Measurements from ENCODE around the gene GNGT2. TPM values are rescaled to one million over a fixed set of nuclear protein-coding genes. Genes with fewer than 3 reads are reported as not detected.
A peak's percentile ranks its signal among the peaks of the same experiment; 100 is the strongest.

GNGT2 gene
- under 1 TPM in 2 of 3 donors, not detected in 1; 0.48 to 0.66 TPM for total RNA-seq

DNA sequence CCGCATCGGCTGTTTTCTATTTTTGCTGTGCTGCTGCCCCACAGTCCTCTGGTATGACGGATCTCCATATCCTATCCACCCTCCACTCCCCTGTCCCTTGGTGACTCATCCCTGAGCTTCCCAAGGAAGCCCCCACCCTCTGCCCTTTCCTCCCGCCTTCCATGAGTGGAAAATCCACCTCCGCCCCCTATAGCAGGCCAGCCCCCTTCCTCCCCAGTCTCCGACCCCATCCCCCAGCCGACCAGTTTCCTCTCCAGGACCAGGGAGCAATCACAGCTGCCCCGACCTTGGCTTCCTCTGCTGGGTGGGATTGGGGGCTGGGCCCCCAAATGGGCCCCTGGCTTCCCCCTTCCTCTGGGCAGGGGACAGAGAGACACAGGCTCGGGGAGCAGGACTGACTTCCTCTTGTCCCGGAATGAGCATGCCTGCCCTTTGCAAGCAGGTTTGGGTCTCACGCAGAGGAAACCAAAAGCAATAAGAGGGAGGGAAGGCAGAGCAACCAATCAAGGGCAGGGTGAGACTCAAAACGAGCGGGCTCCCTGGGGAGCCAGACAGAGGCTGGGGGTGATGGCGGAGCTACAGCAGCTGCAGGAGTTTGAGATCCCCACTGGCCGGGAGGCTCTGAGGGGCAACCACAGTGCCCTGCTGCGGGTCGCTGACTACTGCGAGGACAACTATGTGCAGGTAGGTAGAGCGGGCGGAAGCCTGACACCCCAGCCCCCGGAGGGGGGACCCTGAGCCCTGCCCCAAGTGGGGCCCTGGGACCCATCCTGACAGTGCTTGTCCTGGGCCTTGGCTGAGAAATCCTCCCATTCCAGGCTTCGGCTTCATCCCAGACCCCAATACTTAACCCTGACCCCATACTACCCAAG lies at the start of gene GNGT2, which contains the start of gene ABI3:
GNGT2 (minus strand) TSS at position 417 of the 872 bp plus-strand sequence. CDS start 3,152 bp downstream, outside the sequence.
ABI3 (plus strand) TSS at position 550 of the 872 bp plus-strand sequence; CDS start at position 568, 18 bp downstream.
- Histone ChIP-seq H3K9me3 (no peaks in the 10 kb centered on the region), H3K4me3 (peak within 1 kb of the TSS; percentile 32 to 58 (median 40)), H3K36me3 (no peaks in the 10 kb centered on the region), H3K4me1 (no peaks in the 10 kb centered on the region), H3K27ac (peak within 1 kb of the TSS; percentile 21 to 51), H3K27me3 (peaks cover 2 to 14% of the 10 kb centered on the region in 2 donors)
- no peak for DNase-seq (ENCODE audit: low spot score in 2 of 2)
- TF ChIP-seq POLR2A (IDR thresholded peaks at IDR 0.05), result no peak
- TF ChIP-seq POLR2AphosphoS5 (IDR thresholded peaks at IDR 0.05), result no peak
- TF ChIP-seq, protein P1, sequence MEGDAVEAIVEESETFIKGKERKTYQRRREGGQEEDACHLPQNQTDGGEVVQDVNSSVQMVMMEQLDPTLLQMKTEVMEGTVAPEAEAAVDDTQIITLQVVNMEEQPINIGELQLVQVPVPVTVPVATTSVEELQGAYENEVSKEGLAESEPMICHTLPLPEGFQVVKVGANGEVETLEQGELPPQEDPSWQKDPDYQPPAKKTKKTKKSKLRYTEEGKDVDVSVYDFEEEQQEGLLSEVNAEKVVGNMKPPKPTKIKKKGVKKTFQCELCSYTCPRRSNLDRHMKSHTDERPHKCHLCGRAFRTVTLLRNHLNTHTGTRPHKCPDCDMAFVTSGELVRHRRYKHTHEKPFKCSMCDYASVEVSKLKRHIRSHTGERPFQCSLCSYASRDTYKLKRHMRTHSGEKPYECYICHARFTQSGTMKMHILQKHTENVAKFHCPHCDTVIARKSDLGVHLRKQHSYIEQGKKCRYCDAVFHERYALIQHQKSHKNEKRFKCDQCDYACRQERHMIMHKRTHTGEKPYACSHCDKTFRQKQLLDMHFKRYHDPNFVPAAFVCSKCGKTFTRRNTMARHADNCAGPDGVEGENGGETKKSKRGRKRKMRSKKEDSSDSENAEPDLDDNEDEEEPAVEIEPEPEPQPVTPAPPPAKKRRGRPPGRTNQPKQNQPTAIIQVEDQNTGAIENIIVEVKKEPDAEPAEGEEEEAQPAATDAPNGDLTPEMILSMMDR (IDR thresholded peaks at IDR 0.05), result no peak
- intact Hi-C loops (cut with DNase I; ENCODE audit: low total_unique reads), result no loop called here

DNA sequence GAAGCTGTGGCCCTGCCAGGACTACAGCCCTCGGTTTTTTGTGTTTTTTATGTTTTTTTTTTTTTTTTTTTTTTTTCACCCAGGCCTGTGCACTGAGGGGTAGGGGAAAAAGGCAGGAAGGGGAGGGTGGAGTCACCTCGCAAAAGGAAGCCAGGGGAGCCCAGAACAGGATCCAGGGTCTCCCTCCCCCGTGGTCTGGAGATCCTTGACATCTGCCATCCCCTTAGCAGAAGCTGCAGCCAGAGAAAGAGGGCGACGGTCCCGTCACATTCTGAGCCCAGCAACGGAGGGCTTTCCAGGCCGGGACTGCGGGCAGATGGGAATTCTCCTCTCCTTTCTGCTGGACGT lies 49.3 kb upstream of the GNGT2 start:
- intact Hi-C loops (cut with DNase I; ENCODE audit: low total_unique reads), result loop anchor here (10.0 kb wide), 1 partner anchor 1055 kb away; no protein-coding TSS in a partner anchor
- TF ChIP-seq, protein P1 (IDR thresholded peaks at IDR 0.05), result no peak
- TF ChIP-seq POLR2A (IDR thresholded peaks at IDR 0.05) (no peak), POLR2AphosphoS5 (IDR thresholded peaks at IDR 0.05) (no peak)
- peak overlapping the region; percentile 82 to 84 for H3K27ac ChIP-seq

DNA sequence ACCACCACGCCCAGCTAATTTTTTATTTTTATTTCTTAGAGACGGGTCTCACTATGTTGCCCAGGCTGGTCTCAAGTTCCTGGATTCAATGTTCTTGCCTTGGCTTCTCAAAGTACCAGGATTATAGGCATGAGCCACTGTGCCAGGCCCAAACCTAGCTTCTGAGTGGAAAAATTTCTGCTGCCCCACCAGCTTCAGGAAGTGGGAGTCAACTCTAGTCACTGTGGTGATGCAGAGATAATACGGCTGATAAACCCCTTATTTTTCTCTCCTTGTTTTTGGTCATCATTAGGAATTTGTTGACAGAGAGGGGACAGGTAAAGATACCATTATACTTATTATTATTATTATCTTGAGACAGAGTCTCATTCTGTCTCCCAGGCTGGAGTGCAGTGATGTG lies 48.0 kb upstream of the GNGT2 start:
- intact Hi-C loops (cut with DNase I; ENCODE audit: low total_unique reads), result loop anchor here (10.0 kb wide), 1 partner anchor 1054 kb away; no protein-coding TSS in a partner anchor
- DNase-seq (ENCODE audit: low spot score in 2 of 2), result no peak
- H3K9me3 ChIP-seq, result no peaks in the 10 kb centered on the region
- TF ChIP-seq, protein P1 (IDR thresholded peaks at IDR 0.05), result no peak
- TF ChIP-seq POLR2A (IDR thresholded peaks at IDR 0.05), result no peak
- no peak for TF ChIP-seq POLR2AphosphoS5 (IDR thresholded peaks at IDR 0.05)
- no peak overlapping the region for H3K27ac ChIP-seq
- H3K36me3 ChIP-seq, result no peaks in the 10 kb centered on the region
- no peaks in the 10 kb centered on the region for H3K27me3 ChIP-seq
- H3K4me1 ChIP-seq, result no peaks in the 10 kb centered on the region
- no peak overlapping the region for H3K4me3 ChIP-seq

More for the DNA sequence above, 49.3 kb upstream of the GNGT2 start:
- Histone ChIP-seq H3K36me3 (no peaks in the 10 kb centered on the region), H3K9me3 (no peaks in the 10 kb centered on the region), H3K4me3 (peak overlapping the region; percentile 55 to 84 (median 66)), H3K4me1 (no peaks in the 10 kb centered on the region), H3K27me3 (no peaks in the 10 kb centered on the region)
- no peak for DNase-seq (ENCODE audit: low spot score in 2 of 2)

DNA sequence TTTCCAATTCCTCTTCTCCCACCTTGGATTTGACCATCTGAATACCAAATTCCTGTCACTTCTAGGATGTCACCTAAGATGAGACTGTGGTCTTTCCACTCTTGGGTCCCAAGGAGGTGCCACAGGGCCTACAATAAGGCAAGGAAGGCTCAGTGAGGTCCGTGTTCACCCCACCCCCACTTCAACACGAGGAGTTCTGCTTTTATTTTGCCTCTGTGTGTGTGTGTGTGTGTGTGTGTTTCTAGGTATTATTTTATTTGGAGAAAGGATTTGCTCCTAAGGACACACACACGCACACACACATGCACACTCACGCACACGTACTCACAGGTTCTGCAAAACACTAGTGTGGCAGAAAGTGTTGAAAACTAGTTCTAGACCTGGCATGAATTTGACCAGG lies 44.8 kb upstream of the GNGT2 start:
- no peaks in the 10 kb centered on the region for H3K9me3 ChIP-seq
- no peak overlapping the region for H3K4me3 ChIP-seq
- no peaks in the 10 kb centered on the region for H3K4me1 ChIP-seq
- intact Hi-C loops (cut with DNase I; ENCODE audit: low total_unique reads), result loop anchor here (10.0 kb wide), 1 partner anchor 1050 kb away; no protein-coding TSS in a partner anchor
- no peaks in the 10 kb centered on the region for H3K36me3 ChIP-seq
- no peak overlapping the region for H3K27ac ChIP-seq
- no peaks in the 10 kb centered on the region for H3K27me3 ChIP-seq
- TF ChIP-seq POLR2AphosphoS5 (IDR thresholded peaks at IDR 0.05) (no peak), POLR2A (IDR thresholded peaks at IDR 0.05) (no peak)
- DNase-seq (ENCODE audit: low spot score in 2 of 2), result no peak

DNA sequence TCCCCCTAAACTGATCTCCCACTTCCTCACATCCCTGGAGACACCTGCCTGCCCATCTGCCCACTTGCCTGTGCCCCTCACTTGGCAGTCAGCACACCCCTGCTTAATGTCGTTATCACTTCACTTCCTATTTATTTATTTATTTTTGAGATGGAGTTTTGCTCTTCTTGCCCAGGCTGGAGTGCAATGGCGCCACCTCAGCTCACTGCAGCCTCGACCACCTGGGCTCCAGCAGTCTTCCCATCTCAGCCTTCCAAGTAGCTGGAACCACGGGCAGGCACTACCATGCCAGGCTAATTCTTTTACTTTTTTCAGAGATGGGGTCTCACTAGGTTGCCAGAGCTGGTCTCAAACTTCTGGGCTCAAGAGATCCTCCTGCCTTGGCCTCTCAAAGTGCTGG lies 43.7 kb upstream of the GNGT2 start:
- Histone ChIP-seq H3K27me3 (peaks cover 0 to 3% of the 10 kb centered on the region in 2 donors), H3K4me1 (no peaks in the 10 kb centered on the region), H3K9me3 (no peaks in the 10 kb centered on the region), H3K4me3 (no peak overlapping the region), H3K27ac (no peak overlapping the region), H3K36me3 (no peaks in the 10 kb centered on the region)
- intact Hi-C loops (cut with DNase I; ENCODE audit: low total_unique reads), result loop anchor here (10.0 kb wide), 1 partner anchor 1049 kb away; no protein-coding TSS in a partner anchor
- TF ChIP-seq, protein P1 (IDR thresholded peaks at IDR 0.05), result no peak
- no peak for TF ChIP-seq POLR2A (IDR thresholded peaks at IDR 0.05)
- no peak for TF ChIP-seq POLR2AphosphoS5 (IDR thresholded peaks at IDR 0.05)
- no peak for DNase-seq (ENCODE audit: low spot score in 2 of 2)
